Sigmoid colon (tissue), 7 donors: ENCODE measurements around the gene DENND5A. TPM values are rescaled to one million over a fixed set of nuclear protein-coding genes. Genes with fewer than 3 reads are reported as not detected.
"Not testable (repeated sequence)": the region's sequence is repeated elsewhere in the genome, so short reads cannot be mapped to it uniquely, and the experiment has no call there.

Experiments used
- DNase-seq: peaks from one replicate; pipeline ENCODE4 v3.0.0-alpha.2; 2019
- H3K27ac ChIP-seq, 4 donors: fragments of 200-600 bp; sonication (generic); one replicate each; pipeline ENCODE4 v1.5.1; 2016 to 2019; ENCODE audit warnings: mild to moderate bottlenecking in 1 of 4
- H3K27me3 ChIP-seq, 3 donors: fragments of 200-600 bp; sonication (generic); one replicate each; pipeline ENCODE4 v1.5.1; 2019; ENCODE audit warnings: mild to moderate bottlenecking in 1 of 3
- H3K36me3 ChIP-seq, 4 donors: fragments of 200-600 bp; sonication (generic); one replicate each; pipeline ENCODE4 v1.5.1; 2016 to 2019
- H3K4me1 ChIP-seq, 4 donors: fragments of 200-600 bp; sonication (generic); one replicate each; pipeline ENCODE4 v1.5.1; 2017 to 2019
- H3K4me3 ChIP-seq, 4 donors: fragments of 200-600 bp; sonication (generic); one replicate each; pipeline ENCODE4 v1.5.1; 2017 to 2019; ENCODE audit warnings: mild to moderate bottlenecking in 2 of 4, moderate library complexity in 1 of 4
- H3K9me3 ChIP-seq, 4 donors: fragments of 200-600 bp in 3 of 4; sonication (generic) in 3 of 4; one replicate each; pipeline versions ENCODE4 v1.5.1 to v1.6.1; 2013 to 2019
- CTCF ChIP-seq, 4 experiments: fragments of 450-650 bp in 3 of 4; fragments of 200-600 bp in 1 of 4; IDR thresholded peaks; one replicate each; pipeline ENCODE4 v1.5.1; 2016 to 2019; ENCODE audit warnings: antibody characterized with exemption in 4 of 4, mild to moderate bottlenecking in 3 of 4, moderate library complexity in 2 of 4
- EP300 ChIP-seq, 4 donors: sonication (generic); formaldehyde crosslinking; IDR thresholded peaks; one replicate each; pipeline ENCODE4 v1.6.1; 2017; ENCODE audit warnings: antibody characterized with exemption in 4 of 4
- POLR2A ChIP-seq, 2 donors: fragments of 450-650 bp; IDR thresholded peaks; one replicate each; pipeline ENCODE4 v1.6.1; 2016; ENCODE audit warnings: antibody characterized with exemption in 2 of 2, mild to moderate bottlenecking in 2 of 2, moderate library complexity in 2 of 2
- POLR2AphosphoS5 ChIP-seq, 4 donors: sonication (generic); formaldehyde crosslinking; IDR thresholded peaks; one replicate each; pipeline ENCODE4 v1.6.1; 2017; ENCODE audit warnings: antibody characterized with exemption in 4 of 4
- WGBS, 2 donors: extraction: QIAGEN DNeasy Blood & Tissue Kit; methylation state at CpG; one replicate each; pipeline ENCODE4 v1.1.7; 2013; 5-methylcytosine and 5-hydroxymethylcytosine counted together
- intact Hi-C: fragments of 100-400 bp; cut with DNase I; formaldehyde crosslinking; loops from one replicate; pipeline ENCODE4 v1.15.1; 2023
- polyA plus RNA-seq, 3 donors: library from polyadenylated mRNA; stranded (reverse); fragments of 200-250 nt; gene quantifications; one replicate each; pipeline ENCODE4 v1.2.3, GENCODE V29; 2013
- total RNA-seq, 4 donors: library from RNA; depleted of rRNA; stranded (reverse); fragments of >200 nt; gene quantifications; one replicate each; pipeline ENCODE4 v1.1.0, GENCODE V29; 2016
- donor health status: healthy with polysubstance abuse.
- donor health status: Bipolar disorder and iron deficiency.
- donor health status: healthy.

The DENND5A gene
- total and polyA plus RNA-seq, 7 donors, result 9.7 to 130 (median 89.2) TPM

DNA sequence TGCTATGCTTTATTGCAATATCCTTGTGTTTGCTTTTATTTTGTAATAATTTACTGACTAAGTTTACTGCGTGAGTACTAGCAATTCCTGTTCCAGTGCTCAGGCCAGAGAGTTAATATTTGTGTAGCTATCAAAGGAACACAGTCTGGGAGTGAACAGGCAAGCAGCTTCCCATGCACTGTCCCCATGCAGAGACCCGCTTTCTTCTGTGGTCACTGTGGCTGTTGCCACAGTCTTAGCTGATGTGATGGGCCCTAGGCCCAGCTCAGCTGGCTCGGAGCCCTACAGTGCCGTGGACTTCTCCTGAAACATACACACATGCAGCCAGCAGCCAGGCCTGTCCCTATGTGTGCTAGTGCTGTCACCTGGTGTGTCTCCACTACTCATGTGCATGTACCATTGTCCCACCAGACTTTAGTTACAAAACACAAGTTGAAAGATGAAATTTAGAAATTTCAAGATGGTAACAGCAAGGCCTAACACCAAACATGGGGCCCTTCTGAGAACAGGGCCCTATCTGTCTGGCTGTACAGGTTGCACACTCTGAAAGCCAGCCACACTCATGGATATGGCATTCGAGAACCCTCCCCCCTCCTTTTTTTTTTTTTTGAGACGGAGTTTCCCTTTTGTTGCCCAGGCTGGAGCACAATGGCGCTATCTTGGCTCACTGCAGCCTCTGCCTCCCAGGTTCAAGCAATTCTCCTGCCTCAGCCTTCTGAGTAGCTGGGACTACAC lies 161.4 kb downstream of the DENND5A start:
- Histone ChIP-seq H3K4me3 (no peak overlapping the region), H3K27ac (no peak overlapping the region), H3K27me3 (no peaks in the 10 kb centered on the region), H3K36me3 (no peaks in the 10 kb centered on the region), H3K9me3 (no peaks in the 10 kb centered on the region), H3K4me1 (no peaks in the 10 kb centered on the region)
- no peak for DNase-seq
- intact Hi-C loops, result no loop called here
- TF ChIP-seq EP300 (IDR thresholded peaks at IDR 0.05) (no peak), POLR2A (IDR thresholded peaks at IDR 0.05) (no peak), CTCF (IDR thresholded peaks at IDR 0.05) (no peak), POLR2AphosphoS5 (IDR thresholded peaks at IDR 0.05) (no peak)
- WGBS, 2 donors, result 75 to 90% methylated on average over 7 of the region's 7 CpGs

- Histone ChIP-seq H3K9me3 (no peaks in the 10 kb centered on the region), H3K27ac (no peak overlapping the region), H3K27me3 (no peaks in the 10 kb centered on the region), H3K4me1 (no peaks in the 10 kb centered on the region), H3K36me3 (no peaks in the 10 kb centered on the region), H3K4me3 (no peak overlapping the region)
- TF ChIP-seq CTCF (IDR thresholded peaks at IDR 0.05), result no peak
- TF ChIP-seq POLR2AphosphoS5 (IDR thresholded peaks at IDR 0.05), result no peak
- no peak for TF ChIP-seq EP300 (IDR thresholded peaks at IDR 0.05)
- no peak for TF ChIP-seq POLR2A (IDR thresholded peaks at IDR 0.05)
- intact Hi-C loops, result no loop called here
- WGBS, 2 donors, result 82 to 87% methylated on average over 4 of the region's 4 CpGs
- DNase-seq, result no peak
Observed at GRCh38 chr11:9099617-9100016, 165.5 kb downstream of the DENND5A start.

- H3K27ac ChIP-seq, H3K36me3 ChIP-seq, H3K9me3 ChIP-seq, H3K4me3 ChIP-seq, H3K27me3 ChIP-seq, H3K4me1 ChIP-seq, DNase-seq, intact Hi-C loops: not testable (repeated sequence)
- 95 to 96% methylated on average over 2 of the region's 2 CpGs for WGBS, 2 donors
Observed at GRCh38 chr11:9098455-9098854, 166.7 kb downstream of the DENND5A start.

DNA sequence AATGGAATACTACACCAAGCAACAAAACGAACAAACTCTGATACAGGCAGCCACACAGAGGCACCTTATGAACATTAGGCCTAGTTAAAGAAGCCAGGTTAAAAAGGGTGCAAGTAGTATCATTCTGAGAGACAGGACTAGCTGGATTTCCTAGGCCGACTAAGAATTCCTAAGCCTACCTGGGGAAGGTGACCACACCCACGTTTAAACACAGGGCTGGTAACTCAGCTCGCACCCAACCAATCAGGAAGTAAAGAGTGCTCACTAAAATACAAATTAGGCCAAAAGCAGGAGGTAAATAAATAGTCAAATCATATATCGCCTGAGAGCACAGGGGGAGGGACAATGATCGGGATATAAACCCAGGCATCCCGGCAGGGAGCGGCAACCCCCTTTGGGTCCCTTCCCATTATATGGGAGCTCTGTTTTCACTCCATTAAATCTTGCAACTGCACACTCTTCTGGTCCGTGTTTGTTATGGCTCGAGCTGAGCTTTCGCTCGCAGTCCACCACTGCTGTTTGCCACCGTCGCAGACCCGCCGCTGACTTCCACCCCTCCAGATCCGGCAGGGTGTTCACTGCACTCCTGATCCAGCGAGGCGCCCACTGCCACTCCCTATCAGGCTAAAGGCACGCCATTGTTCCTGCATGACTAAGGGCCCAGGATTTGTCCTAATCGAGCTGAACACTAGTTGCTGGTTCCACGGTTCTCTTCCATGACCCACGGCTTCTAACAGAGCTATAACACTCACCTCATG lies 167.8 kb downstream of the DENND5A start:
- H3K4me1 ChIP-seq, H3K27me3 ChIP-seq, H3K9me3 ChIP-seq, H3K27ac ChIP-seq, intact Hi-C loops, H3K36me3 ChIP-seq, H3K4me3 ChIP-seq, DNase-seq: not testable (repeated sequence)
- 67 to 85% methylated on average over 23 of the region's 23 CpGs for WGBS, 2 donors

DNA sequence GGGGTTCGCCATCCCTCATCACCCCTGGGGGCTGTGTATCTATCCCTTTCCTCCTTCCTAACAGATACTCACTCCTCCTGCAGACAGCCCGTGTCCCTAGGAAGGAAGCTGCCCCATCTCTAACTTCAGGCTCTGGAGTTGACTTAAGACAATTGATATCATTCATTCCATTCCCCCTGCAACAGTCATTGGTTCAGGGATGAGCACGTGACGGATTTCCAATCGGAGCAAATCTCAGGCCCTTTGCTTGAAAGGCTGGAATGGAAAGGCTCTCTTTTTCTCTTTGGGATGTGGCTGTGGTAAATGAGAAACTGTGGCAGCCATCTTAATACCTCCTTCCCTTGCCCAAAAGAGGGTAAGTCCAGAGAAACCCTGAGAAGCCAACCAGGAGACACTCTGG lies 168.7 kb downstream of the DENND5A start:
- Histone ChIP-seq H3K27ac (no peak overlapping the region), H3K9me3 (no peaks in the 10 kb centered on the region), H3K4me1 (peaks cover 0 to 7% (median 5%) of the 10 kb centered on the region in 4 donors), H3K36me3 (no peaks in the 10 kb centered on the region), H3K27me3 (peaks cover 0 to 8% (median 0%) of the 10 kb centered on the region in 3 donors), H3K4me3 (no peak overlapping the region)
- no peak for DNase-seq
- 95 to 97% methylated on average over 5 of the region's 5 CpGs for WGBS, 2 donors
- intact Hi-C loops, result no loop called here
- no peak for TF ChIP-seq POLR2AphosphoS5 (IDR thresholded peaks at IDR 0.05)
- TF ChIP-seq POLR2A (IDR thresholded peaks at IDR 0.05), result no peak
- no peak for TF ChIP-seq CTCF (IDR thresholded peaks at IDR 0.05)
- TF ChIP-seq EP300 (IDR thresholded peaks at IDR 0.05), result no peak
